Mesendoderm (in vitro differentiated cells): ENCODE data around the gene OR2A25.
"Not testable (repeated sequence)": the region's sequence is repeated elsewhere in the genome, so short reads cannot be mapped to it uniquely, and the experiment has no call there.

ENCODE experiments used
- DNase-seq: peaks from one replicate; pipeline ENCODE4 v3.0.0; 2013
- H2AK5ac ChIP-seq: 2 replicates; pipeline ENCODE4 v1.6.1; 2013; ENCODE audit warnings: low read length, inconsistent platforms
- H2BK120ac ChIP-seq: 2 replicates; pipeline ENCODE4 v1.6.1; 2013; ENCODE audit warnings: low read depth, mild to moderate bottlenecking, low read length, moderate library complexity, mixed read lengths
- H2BK15ac ChIP-seq: replicated peaks from 2 replicates; pipeline ENCODE4 v1.6.1; 2013; ENCODE audit warnings: low read depth, mild to moderate bottlenecking, moderate library complexity
- H2BK5ac ChIP-seq: 2 replicates; pipeline ENCODE4 v1.6.1; 2013; ENCODE audit warnings: low read length, inconsistent platforms
- H3K18ac ChIP-seq: 2 replicates; pipeline ENCODE4 v1.6.1; 2013; ENCODE audit warnings: mild to moderate bottlenecking, low read length, mixed read lengths
- H3K23ac ChIP-seq: one replicate; pipeline ENCODE4 v1.6.1; 2013; ENCODE audit warnings: low read length
- H3K27ac ChIP-seq: 2 replicates; pipeline ENCODE4 v1.5.1; 2013; ENCODE audit warnings: low read depth, mild to moderate bottlenecking, inconsistent platforms, low read length, moderate library complexity
- H3K27me3 ChIP-seq: 2 replicates; pipeline ENCODE4 v1.6.1; 2013; ENCODE audit warnings: low read length, control low read depth, mild to moderate bottlenecking, inconsistent platforms; ENCODE audit not compliant: insufficient read depth, poor library complexity
- H3K36me3 ChIP-seq: 2 replicates; pipeline ENCODE4 v1.6.1; 2013; ENCODE audit warnings: low read length, inconsistent platforms; ENCODE audit not compliant: control insufficient read depth, insufficient read depth
- H3K4ac ChIP-seq: one replicate; pipeline ENCODE4 v1.6.1; 2013; ENCODE audit warnings: low read depth, mild to moderate bottlenecking, low read length, moderate library complexity
- H3K4me1 ChIP-seq: 2 replicates; pipeline ENCODE4 v1.6.1; 2013; ENCODE audit warnings: low read depth, low read length, inconsistent platforms; ENCODE audit not compliant: control insufficient read depth
- H3K4me2 ChIP-seq: 2 replicates; pipeline ENCODE4 v1.6.1; 2013; ENCODE audit warnings: low read length
- H3K4me3 ChIP-seq: 2 replicates; pipeline ENCODE4 v1.5.1; 2013; ENCODE audit warnings: mild to moderate bottlenecking, low read length
- H3K56ac ChIP-seq: one replicate; pipeline ENCODE4 v1.6.1; 2013; ENCODE audit warnings: low read length
- H3K79me1 ChIP-seq: 2 replicates; pipeline ENCODE4 v1.6.1; 2013; ENCODE audit warnings: low read length, inconsistent platforms
- H3K79me2 ChIP-seq: 2 replicates; pipeline ENCODE4 v1.6.1; 2013; ENCODE audit warnings: mild to moderate bottlenecking, low read length; ENCODE audit not compliant: control insufficient read depth, insufficient read depth
- H3K9ac ChIP-seq: 2 replicates; pipeline ENCODE4 v1.6.1; 2013; ENCODE audit warnings: low read length, inconsistent platforms
- H4K5ac ChIP-seq: one replicate; pipeline ENCODE4 v1.6.1; 2013; ENCODE audit warnings: low read length
- H4K8ac ChIP-seq: one replicate; pipeline ENCODE4 v1.6.1; 2013; ENCODE audit warnings: low read depth, mild to moderate bottlenecking, control low read depth, low read length, moderate library complexity
- WGBS: extraction: QIAGEN DNeasy Blood & Tissue Kit; methylation state at CpG from one replicate; pipeline ENCODE4 v1.1.7; 2013; ENCODE audit warnings: low lambda C conversion rate, missing lambda C conversion rate; ENCODE audit not compliant: insufficient coverage; ENCODE audit errors: extremely low coverage; 5-methylcytosine and 5-hydroxymethylcytosine counted together

OR2A25 gene

DNA sequence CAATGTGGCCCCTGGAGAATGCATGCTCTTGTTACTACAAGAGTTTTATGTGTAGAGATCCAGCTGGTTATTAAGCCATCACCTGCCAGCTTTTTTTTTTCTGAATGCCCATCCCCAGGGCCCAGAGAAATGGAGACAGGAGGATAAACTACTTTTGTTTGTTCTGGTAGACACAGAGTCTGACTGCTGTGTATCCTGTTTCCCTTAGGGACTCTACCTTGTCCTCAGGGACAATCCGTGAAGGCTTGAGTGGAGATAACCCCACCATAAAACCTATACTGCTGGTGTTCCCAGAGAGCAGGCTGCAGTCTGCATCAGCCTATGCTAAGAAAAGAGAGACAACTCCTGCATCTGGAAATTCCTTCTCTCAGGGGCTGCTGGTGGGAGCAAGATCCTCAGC is 21.0 kb upstream of the OR2A25 start, which contains the start of gene OR2A5:
OR2A5 (plus strand) TSS at position 301 of the 400 bp plus-strand sequence. CDS start 1,454 bp downstream, outside the sequence.
- Histone ChIP-seq H3K79me2 (no peaks in the 10 kb centered on the region), H3K4ac (no peak within 1 kb of the TSS), H2BK120ac (no peak within 1 kb of the TSS), H4K8ac (no peak within 1 kb of the TSS), H4K5ac (no peak within 1 kb of the TSS), H3K79me1 (no peaks in the 10 kb centered on the region), H3K9ac (no peak within 1 kb of the TSS), H3K18ac (no peak within 1 kb of the TSS), H2AK5ac (no peak within 1 kb of the TSS), H2BK15ac (no peak within 1 kb of the TSS), H3K4me1 (no peaks in the 10 kb centered on the region), H3K36me3 (no peaks in the 10 kb centered on the region), H3K27ac (no peak within 1 kb of the TSS), H3K56ac (no peak within 1 kb of the TSS), H3K4me3 (no peak within 1 kb of the TSS), H3K4me2 (no peak within 1 kb of the TSS), H3K23ac (no peak within 1 kb of the TSS), H3K27me3 (no peaks in the 10 kb centered on the region), H2BK5ac (no peak within 1 kb of the TSS)
- no CpG with 5 or more reads among the region's 1 CpG for WGBS
- no peak for DNase-seq

DNA sequence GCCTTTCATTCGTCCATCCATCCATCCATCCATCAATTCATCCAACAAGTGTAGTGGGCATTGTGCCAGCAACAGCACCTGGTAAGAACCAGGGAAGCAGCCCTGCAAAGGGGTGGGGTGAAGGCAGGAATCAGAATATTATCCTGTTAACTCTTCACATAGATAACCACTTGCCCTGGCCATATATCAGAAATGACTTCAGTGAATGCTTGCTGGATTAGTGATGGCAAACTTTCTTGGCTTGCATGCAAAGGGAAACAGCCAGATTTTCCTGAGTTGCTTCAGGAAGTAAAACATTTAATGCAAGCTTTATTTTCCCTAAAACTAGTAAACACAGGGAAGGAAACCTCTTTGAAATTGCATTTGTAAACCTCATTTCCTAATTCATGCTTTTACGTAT is 20.1 kb upstream of the OR2A25 start:
- Histone ChIP-seq H3K4me2 (no peak overlapping the region), H3K36me3 (no peaks in the 10 kb centered on the region), H2AK5ac (no peak overlapping the region), H2BK15ac (no peak overlapping the region), H2BK120ac (no peak overlapping the region), H3K56ac (no peak overlapping the region), H2BK5ac (no peak overlapping the region), H3K79me2 (no peaks in the 10 kb centered on the region), H3K4ac (no peak overlapping the region), H3K4me3 (no peak overlapping the region), H3K79me1 (no peaks in the 10 kb centered on the region), H3K18ac (no peak overlapping the region), H3K9ac (no peak overlapping the region), H4K8ac (no peak overlapping the region), H4K5ac (no peak overlapping the region), H3K4me1 (no peaks in the 10 kb centered on the region), H3K23ac (no peak overlapping the region), H3K27ac (no peak overlapping the region), H3K27me3 (no peaks in the 10 kb centered on the region)
- no peak for DNase-seq
- no CpG with 5 or more reads among the region's 2 CpGs for WGBS

DNA sequence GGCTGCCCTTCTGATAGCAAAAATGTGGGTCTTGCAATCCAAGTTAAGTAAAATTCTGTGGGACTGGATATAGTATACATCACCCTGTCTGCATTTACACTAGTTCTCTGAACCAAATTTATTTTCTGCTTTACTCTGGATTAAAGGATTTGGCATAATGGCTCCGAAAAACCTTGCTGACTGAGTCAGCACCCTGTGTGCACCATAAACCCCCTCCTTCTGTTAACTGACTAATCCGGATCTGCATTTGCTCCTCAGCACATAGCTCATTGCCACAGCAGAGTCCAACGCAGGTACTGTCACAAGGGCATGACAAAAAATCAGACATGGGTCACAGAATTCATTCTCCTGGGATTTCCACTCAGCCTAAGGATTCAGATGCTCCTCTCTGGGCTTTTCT is 19.5 kb upstream of the OR2A25 start:
- no peak overlapping the region for H3K4me3 ChIP-seq
- H3K79me1 ChIP-seq, result no peaks in the 10 kb centered on the region
- H3K27ac ChIP-seq, result no peak overlapping the region
- no peaks in the 10 kb centered on the region for H3K27me3 ChIP-seq
- H3K36me3 ChIP-seq, result no peaks in the 10 kb centered on the region
- H3K9ac ChIP-seq, result no peak overlapping the region
- no peak overlapping the region for H4K5ac ChIP-seq
- H2BK15ac ChIP-seq, result no peak overlapping the region
- no peak overlapping the region for H2BK5ac ChIP-seq
- H3K79me2 ChIP-seq, result no peaks in the 10 kb centered on the region
- H3K23ac ChIP-seq, result no peak overlapping the region
- no peak overlapping the region for H2BK120ac ChIP-seq
- no peak overlapping the region for H3K18ac ChIP-seq
- no peak overlapping the region for H2AK5ac ChIP-seq
- H3K4me1 ChIP-seq, result no peaks in the 10 kb centered on the region
- H4K8ac ChIP-seq, result no peak overlapping the region
- H3K4me2 ChIP-seq, result no peak overlapping the region
- H3K56ac ChIP-seq, result no peak overlapping the region
- no CpG with 5 or more reads among the region's 3 CpGs for WGBS
- DNase-seq, result no peak
- no peak overlapping the region for H3K4ac ChIP-seq

DNA sequence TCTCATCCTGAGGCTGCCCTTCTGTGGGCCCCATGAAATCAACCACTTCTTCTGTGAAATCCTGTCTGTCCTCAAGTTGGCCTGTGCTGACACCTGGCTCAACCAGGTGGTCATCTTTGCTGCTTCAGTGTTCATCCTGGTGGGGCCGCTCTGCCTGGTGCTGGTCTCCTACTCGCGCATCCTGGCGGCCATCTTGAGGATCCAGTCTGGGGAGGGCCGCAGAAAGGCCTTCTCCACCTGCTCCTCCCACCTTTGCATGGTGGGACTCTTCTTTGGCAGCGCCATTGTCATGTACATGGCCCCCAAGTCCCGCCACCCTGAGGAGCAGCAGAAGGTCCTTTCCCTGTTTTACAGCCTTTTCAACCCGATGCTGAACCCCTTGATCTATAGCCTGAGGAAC is 18.7 kb upstream of the OR2A25 start:
- not testable (repeated sequence) for H4K5ac ChIP-seq, H3K79me1 ChIP-seq, H3K4me2 ChIP-seq, H3K4ac ChIP-seq, H3K4me3 ChIP-seq, H3K27me3 ChIP-seq, H2AK5ac ChIP-seq, H3K27ac ChIP-seq, H2BK15ac ChIP-seq, H2BK120ac ChIP-seq, H3K56ac ChIP-seq, H3K9ac ChIP-seq, H3K18ac ChIP-seq, H3K23ac ChIP-seq, H3K36me3 ChIP-seq, H3K4me1 ChIP-seq, H3K79me2 ChIP-seq, H2BK5ac ChIP-seq, DNase-seq, H4K8ac ChIP-seq
- WGBS, result no CpG with 5 or more reads among the region's 8 CpGs

DNA sequence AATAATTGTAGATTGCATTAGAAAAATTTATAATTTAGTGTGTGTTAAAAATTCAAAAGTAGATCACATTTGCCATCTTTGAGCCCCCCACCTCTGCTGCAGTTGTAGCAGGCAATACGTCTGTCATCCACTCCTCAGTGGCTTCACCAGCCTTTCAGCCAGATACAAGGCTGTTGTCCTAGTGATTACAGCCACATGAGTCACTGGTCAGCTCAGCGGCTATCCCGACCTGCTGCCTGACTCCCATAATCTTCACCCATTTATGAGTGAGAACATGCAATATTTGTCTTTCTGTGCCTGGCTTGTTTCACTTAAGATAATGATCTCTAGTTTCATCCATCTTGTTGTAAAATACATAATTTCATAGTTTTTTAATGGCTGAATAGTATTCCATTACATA is 11.7 kb upstream of the OR2A25 start:
- Histone ChIP-seq H2BK120ac (no peak overlapping the region), H3K36me3 (no peaks in the 10 kb centered on the region), H2BK5ac (no peak overlapping the region), H3K27ac (no peak overlapping the region), H3K79me1 (no peaks in the 10 kb centered on the region), H3K4me1 (no peaks in the 10 kb centered on the region), H2AK5ac (no peak overlapping the region), H3K4ac (no peak overlapping the region), H2BK15ac (no peak overlapping the region), H3K27me3 (no peaks in the 10 kb centered on the region), H3K4me2 (no peak overlapping the region), H3K79me2 (no peaks in the 10 kb centered on the region), H3K9ac (no peak overlapping the region), H3K4me3 (no peak overlapping the region), H4K8ac (no peak overlapping the region), H4K5ac (no peak overlapping the region), H3K23ac (no peak overlapping the region), H3K18ac (no peak overlapping the region), H3K56ac (no peak overlapping the region)
- no peak for DNase-seq
- no CpG with 5 or more reads among the region's 3 CpGs for WGBS

DNA sequence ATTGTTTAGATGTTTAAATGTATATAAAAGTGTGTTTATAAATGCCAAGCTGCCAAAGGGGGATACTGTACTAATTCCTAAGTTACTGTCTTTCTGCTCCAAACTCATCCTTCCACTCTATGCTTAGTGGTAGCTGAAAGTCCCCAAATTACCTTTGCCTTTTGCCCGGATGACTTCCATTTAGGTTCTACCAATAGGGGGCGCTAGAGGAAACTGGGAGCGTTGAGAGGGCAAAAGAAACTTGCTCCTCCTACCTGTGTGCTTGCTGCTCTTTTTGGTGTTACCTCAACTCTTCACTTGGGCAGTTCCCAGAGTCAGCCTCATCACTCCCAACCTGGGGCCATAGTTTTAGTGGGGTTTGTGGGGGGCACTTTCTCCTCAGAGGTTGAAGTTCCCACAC is 5.9 kb upstream of the OR2A25 start:
- no peak overlapping the region for H2AK5ac ChIP-seq
- peak; percentile 33 for DNase-seq
- no peak overlapping the region for H3K23ac ChIP-seq
- no peak overlapping the region for H3K9ac ChIP-seq
- H3K79me2 ChIP-seq, result no peaks in the 10 kb centered on the region
- H4K5ac ChIP-seq, result no peak overlapping the region
- no peaks in the 10 kb centered on the region for H3K36me3 ChIP-seq
- H2BK5ac ChIP-seq, result no peak overlapping the region
- no peaks in the 10 kb centered on the region for H3K27me3 ChIP-seq
- WGBS, result no CpG with 5 or more reads among the region's 3 CpGs
- H3K18ac ChIP-seq, result no peak overlapping the region
- no peak overlapping the region for H3K4me3 ChIP-seq
- H3K4me1 ChIP-seq, result no peaks in the 10 kb centered on the region
- no peak overlapping the region for H4K8ac ChIP-seq
- no peak overlapping the region for H3K56ac ChIP-seq
- H3K4me2 ChIP-seq, result no peak overlapping the region
- H3K4ac ChIP-seq, result no peak overlapping the region
- H3K79me1 ChIP-seq, result no peaks in the 10 kb centered on the region
- H2BK15ac ChIP-seq, result no peak overlapping the region
- H3K27ac ChIP-seq, result no peak overlapping the region
- no peak overlapping the region for H2BK120ac ChIP-seq
